ENCODE data around the gene ZSWIM5.

GRCh38 chr1:45112661-45113060 is 93.7 kb downstream of the ZSWIM5 start:
- no peak for TF ChIP-seq EZH2 (IDR thresholded peaks at IDR 0.05; ENCODE audit: borderline replicate concordance, insufficient read depth, low read depth, low read length, poor library complexity, severe bottlenecking)
- TF ChIP-seq, protein P1, sequence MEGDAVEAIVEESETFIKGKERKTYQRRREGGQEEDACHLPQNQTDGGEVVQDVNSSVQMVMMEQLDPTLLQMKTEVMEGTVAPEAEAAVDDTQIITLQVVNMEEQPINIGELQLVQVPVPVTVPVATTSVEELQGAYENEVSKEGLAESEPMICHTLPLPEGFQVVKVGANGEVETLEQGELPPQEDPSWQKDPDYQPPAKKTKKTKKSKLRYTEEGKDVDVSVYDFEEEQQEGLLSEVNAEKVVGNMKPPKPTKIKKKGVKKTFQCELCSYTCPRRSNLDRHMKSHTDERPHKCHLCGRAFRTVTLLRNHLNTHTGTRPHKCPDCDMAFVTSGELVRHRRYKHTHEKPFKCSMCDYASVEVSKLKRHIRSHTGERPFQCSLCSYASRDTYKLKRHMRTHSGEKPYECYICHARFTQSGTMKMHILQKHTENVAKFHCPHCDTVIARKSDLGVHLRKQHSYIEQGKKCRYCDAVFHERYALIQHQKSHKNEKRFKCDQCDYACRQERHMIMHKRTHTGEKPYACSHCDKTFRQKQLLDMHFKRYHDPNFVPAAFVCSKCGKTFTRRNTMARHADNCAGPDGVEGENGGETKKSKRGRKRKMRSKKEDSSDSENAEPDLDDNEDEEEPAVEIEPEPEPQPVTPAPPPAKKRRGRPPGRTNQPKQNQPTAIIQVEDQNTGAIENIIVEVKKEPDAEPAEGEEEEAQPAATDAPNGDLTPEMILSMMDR (IDR thresholded peaks at IDR 0.05): no peak
